Measurements from ENCODE around the gene AXL. TPM values are rescaled to one million over a fixed set of nuclear protein-coding genes. Genes with fewer than 3 reads are reported as not detected.
"Not testable (repeated sequence)": the region's sequence is repeated elsewhere in the genome, so short reads cannot be mapped to it uniquely, and the experiment has no call there.

Gene AXL
- total RNA-seq, 1 donor = 368 TPM

DNA sequence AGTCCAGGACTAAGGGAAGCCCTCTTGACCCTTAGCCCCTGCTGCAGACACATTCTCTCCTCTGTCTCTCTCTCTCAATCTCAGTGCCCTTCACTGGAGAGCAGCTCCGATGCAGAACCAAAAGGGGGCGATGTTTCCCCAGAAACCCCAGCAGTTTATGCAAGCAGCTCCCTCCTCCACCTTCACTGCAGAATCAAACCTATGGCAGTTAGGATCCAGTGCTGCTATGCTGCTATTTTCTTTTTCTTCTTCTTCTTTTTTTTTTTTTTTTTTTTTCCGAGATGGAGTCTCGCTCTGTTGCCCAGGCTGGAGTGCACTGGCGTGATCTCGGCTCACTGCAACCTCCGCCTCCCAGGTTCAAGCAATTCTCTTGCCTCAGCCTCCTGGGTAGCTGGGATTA lies 14.7 kb upstream of the AXL start:
- H4K20me1 ChIP-seq (ENCODE audit: insufficient read depth, low read length); H3K27me3 ChIP-seq (ENCODE audit: insufficient read depth, low read length); H2AFZ ChIP-seq (ENCODE audit: low read length); H3K9me3 ChIP-seq (ENCODE audit: low read depth, low read length); H3K4me2 ChIP-seq (ENCODE audit: insufficient read depth, low read length); H3K36me3 ChIP-seq (ENCODE audit: insufficient read depth, low read length); H3K4me3 ChIP-seq (ENCODE audit: insufficient read depth, low read length); H3K79me2 ChIP-seq (ENCODE audit: insufficient read depth, low read length); H3K27ac ChIP-seq (ENCODE audit: low read depth, low read length): not testable (repeated sequence)
- peak; percentile 96 for DNase-seq (ENCODE audit: insufficient read length, low spot score, missing footprints)
- TF ChIP-seq, protein P1, sequence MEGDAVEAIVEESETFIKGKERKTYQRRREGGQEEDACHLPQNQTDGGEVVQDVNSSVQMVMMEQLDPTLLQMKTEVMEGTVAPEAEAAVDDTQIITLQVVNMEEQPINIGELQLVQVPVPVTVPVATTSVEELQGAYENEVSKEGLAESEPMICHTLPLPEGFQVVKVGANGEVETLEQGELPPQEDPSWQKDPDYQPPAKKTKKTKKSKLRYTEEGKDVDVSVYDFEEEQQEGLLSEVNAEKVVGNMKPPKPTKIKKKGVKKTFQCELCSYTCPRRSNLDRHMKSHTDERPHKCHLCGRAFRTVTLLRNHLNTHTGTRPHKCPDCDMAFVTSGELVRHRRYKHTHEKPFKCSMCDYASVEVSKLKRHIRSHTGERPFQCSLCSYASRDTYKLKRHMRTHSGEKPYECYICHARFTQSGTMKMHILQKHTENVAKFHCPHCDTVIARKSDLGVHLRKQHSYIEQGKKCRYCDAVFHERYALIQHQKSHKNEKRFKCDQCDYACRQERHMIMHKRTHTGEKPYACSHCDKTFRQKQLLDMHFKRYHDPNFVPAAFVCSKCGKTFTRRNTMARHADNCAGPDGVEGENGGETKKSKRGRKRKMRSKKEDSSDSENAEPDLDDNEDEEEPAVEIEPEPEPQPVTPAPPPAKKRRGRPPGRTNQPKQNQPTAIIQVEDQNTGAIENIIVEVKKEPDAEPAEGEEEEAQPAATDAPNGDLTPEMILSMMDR (IDR thresholded peaks at IDR 0.05; ENCODE audit: extremely low read depth, low read depth, low read length) = peak; percentile 94
- H3K4me1 ChIP-seq (ENCODE audit: insufficient read depth, low read length) = peaks cover 18% of the 10 kb centered on the region

DNA sequence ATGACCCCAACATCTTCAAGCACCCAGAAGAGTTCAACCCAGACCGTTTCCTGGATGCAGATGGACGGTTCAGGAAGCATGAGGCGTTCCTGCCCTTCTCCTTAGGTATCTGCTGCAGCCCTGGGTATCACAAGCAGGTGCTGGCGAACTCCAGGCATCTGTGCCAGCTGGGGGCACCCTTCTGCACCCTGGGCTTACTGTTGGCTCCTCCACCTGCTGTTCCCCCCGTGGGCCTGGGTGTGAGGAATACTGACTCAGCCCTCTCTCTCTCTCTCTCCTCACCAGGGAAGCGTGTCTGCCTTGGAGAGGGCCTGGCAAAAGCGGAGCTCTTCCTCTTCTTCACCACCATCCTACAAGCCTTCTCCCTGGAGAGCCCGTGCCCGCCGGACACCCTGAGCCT lies 13.0 kb upstream of the AXL start:
- DNase-seq (ENCODE audit: insufficient read length, low spot score, missing footprints) = no peak
- Histone ChIP-seq H3K4me3 (ENCODE audit: insufficient read depth, low read length) (no peak overlapping the region), H3K27me3 (ENCODE audit: insufficient read depth, low read length) (no peaks in the 10 kb centered on the region), H3K79me2 (ENCODE audit: insufficient read depth, low read length) (no peaks in the 10 kb centered on the region), H3K36me3 (ENCODE audit: insufficient read depth, low read length) (no peaks in the 10 kb centered on the region), H3K9me3 (ENCODE audit: low read depth, low read length) (no peaks in the 10 kb centered on the region), H3K4me2 (ENCODE audit: insufficient read depth, low read length) (no peak overlapping the region), H3K27ac (ENCODE audit: low read depth, low read length) (no peak overlapping the region), H4K20me1 (ENCODE audit: insufficient read depth, low read length) (no peaks in the 10 kb centered on the region), H3K4me1 (ENCODE audit: insufficient read depth, low read length) (peaks cover 18% of the 10 kb centered on the region), H2AFZ (ENCODE audit: low read length) (no peak overlapping the region)
- TF ChIP-seq, protein P1 (IDR thresholded peaks at IDR 0.05; ENCODE audit: extremely low read depth, low read depth, low read length) = peak; percentile 13

DNA sequence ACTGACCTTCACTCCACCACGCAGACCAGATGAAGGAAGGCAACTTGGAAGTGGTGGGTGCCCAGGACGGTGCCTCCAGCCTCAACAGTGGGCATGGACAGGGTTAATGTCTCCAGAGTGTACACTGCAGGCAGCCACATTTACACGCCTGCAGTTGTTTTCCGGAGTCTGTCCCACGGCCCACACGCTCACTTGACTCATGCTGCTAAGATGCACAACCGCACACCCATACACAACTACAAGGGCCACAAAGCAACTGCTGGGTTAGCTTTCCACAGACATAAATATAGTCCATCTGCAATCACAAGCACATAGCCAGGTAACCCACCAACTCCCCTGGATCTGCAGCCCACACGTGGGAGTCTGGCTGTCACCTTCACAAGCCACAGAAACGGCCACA lies 12.6 kb upstream of the AXL start:
- TF ChIP-seq, protein P1 (IDR thresholded peaks at IDR 0.05; ENCODE audit: extremely low read depth, low read depth, low read length) = no peak
- Histone ChIP-seq H3K36me3 (ENCODE audit: insufficient read depth, low read length) (no peaks in the 10 kb centered on the region), H3K4me2 (ENCODE audit: insufficient read depth, low read length) (no peak overlapping the region), H3K79me2 (ENCODE audit: insufficient read depth, low read length) (no peaks in the 10 kb centered on the region), H3K9me3 (ENCODE audit: low read depth, low read length) (no peaks in the 10 kb centered on the region), H3K27ac (ENCODE audit: low read depth, low read length) (no peak overlapping the region), H3K27me3 (ENCODE audit: insufficient read depth, low read length) (no peaks in the 10 kb centered on the region), H4K20me1 (ENCODE audit: insufficient read depth, low read length) (no peaks in the 10 kb centered on the region), H2AFZ (ENCODE audit: low read length) (peak overlapping the region; percentile 81), H3K4me3 (ENCODE audit: insufficient read depth, low read length) (no peak overlapping the region), H3K4me1 (ENCODE audit: insufficient read depth, low read length) (peaks cover 18% of the 10 kb centered on the region)
- DNase-seq (ENCODE audit: insufficient read length, low spot score, missing footprints) = peak; percentile 52

DNA sequence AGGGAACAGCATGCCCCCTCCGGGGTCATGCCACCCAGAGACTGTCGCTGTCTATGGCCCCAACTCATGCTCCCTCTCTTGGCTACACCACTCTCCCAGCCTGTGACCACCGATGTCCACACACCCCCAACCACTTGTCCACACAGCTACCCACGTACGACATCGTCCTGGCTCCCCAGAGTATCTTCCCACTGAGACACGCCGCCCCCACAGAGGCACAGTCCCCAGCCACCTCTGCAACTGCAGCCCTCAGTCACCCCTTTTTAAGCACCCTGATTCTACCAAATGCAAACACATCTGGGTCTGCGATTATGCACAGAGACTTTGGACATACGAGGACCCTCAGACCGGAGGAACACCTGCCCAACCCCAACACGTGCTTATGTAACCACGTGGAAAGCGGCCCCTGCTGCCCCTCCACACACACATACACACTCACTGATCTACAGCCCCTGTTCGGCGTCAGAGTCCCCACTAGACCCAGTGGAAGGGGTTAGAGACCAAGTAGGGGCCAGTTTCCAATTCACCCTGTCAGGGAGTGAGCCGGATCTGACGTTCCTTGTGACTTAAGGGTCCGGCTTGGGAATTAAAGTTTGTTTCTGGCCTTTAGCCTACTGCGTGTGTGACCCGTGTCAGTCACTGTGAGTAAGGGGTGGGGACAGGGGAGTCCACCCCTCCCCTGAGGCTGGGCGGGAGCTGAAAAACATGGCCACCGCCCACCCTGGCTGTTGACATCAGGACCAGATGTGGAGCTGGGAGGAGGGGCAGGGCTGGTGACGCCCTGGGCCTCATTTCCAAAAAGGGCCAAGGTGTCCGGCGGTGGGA lies 11.9 kb upstream of the AXL start:
- Histone ChIP-seq H2AFZ (ENCODE audit: low read length) (peak overlapping the region; percentile 81), H3K27ac (ENCODE audit: low read depth, low read length) (no peak overlapping the region), H3K36me3 (ENCODE audit: insufficient read depth, low read length) (no peaks in the 10 kb centered on the region), H3K9me3 (ENCODE audit: low read depth, low read length) (no peaks in the 10 kb centered on the region), H4K20me1 (ENCODE audit: insufficient read depth, low read length) (no peaks in the 10 kb centered on the region), H3K4me2 (ENCODE audit: insufficient read depth, low read length) (peak overlapping the region; percentile 13), H3K4me1 (ENCODE audit: insufficient read depth, low read length) (peaks cover 18% of the 10 kb centered on the region), H3K27me3 (ENCODE audit: insufficient read depth, low read length) (no peaks in the 10 kb centered on the region), H3K79me2 (ENCODE audit: insufficient read depth, low read length) (no peaks in the 10 kb centered on the region), H3K4me3 (ENCODE audit: insufficient read depth, low read length) (no peak overlapping the region)
- peak; percentile 30 for DNase-seq (ENCODE audit: insufficient read length, low spot score, missing footprints)
- TF ChIP-seq, protein P1 (IDR thresholded peaks at IDR 0.05; ENCODE audit: extremely low read depth, low read depth, low read length) = no peak
